ENCODE data around the gene ABHD17A. TPM values are rescaled to one million over a fixed set of nuclear protein-coding genes. Genes with fewer than 3 reads are reported as not detected.
"Not testable (repeated sequence)": the region's sequence is repeated elsewhere in the genome, so short reads cannot be mapped to it uniquely, and the experiment has no call there.

Gene ABHD17A
- total RNA-seq, 1 donor from 2014 or later = 48.4 TPM

DNA sequence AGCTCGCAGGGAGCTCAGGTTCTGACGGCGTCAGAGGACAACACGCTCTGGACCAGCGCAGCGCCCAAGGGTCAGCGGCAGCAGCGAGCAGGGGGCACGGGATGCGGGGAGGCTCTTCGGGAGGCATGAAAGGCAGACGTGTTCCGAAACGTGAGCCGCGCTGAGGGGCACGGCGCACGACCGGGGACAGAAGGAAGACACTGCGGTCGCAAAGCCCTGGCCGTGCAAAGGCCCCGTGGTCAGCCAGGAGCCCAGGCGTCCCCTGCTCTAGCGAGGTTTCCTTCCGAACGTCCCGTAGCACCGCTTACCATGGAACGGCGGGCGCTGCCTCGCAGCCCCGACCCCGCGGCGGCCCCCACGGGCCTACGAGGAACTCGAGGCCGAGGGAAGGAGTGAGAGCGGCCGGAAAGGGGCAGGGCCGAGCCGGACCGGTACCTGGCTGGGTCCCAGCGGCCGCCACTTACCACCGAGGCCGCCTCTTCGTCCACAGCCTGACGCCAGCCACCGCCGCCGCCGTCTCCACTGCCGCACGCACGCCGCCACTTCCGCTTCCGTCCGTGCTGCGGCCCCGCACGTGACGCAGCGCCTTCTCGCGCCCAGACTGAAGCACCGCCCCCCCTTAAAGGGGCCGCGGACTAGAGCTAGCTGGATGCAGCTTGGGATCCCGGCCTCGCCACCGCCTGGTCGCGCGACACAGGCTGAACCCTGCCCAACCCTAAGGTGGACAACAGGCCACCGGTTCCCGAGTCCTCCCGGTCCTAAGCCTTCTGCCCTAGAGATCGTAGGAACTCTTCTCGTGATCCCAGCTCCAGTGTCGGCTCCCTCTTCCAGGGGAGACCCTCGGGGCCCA is 9.4 kb downstream of the ABHD17A start:
- DNase-seq (ENCODE audit: low read depth) (peak; percentile 67), FAIRE-seq (no peak)
- peak overlapping the region; percentile 83 for H3K4me3 ChIP-seq (ENCODE audit: low read depth, low read length)
- no peak for TF ChIP-seq CTCF (IDR thresholded peaks at IDR 0.05; ENCODE audit: insufficient read depth, low read length, severe bottlenecking)
- H3K36me3 ChIP-seq (ENCODE audit: control insufficient read depth, insufficient read depth, low read length) = peaks cover 6% of the 10 kb centered on the region
- H3K27me3 ChIP-seq (ENCODE audit: control insufficient read depth, insufficient read depth, low read length) = no peaks in the 10 kb centered on the region

DNA sequence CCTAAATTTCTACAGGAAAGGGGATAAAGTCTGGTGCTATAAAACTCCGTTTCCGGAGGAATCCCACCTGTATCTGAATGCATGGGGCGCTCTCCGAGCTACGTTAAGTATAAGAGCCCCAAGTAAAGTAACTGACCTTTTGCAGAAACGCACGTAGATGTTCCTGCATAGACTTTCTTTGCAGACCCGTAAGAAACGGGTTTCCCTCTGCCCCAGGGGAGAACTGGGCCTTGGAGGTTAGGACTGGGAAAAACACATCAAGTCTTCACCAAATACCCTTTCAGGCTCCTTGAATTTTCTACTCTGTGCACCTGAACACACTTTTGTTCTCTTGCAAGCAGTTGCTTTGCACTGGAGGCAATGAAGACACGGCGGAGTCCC is 10.0 kb downstream of the ABHD17A start:
- peak overlapping the region; percentile 83 for H3K4me3 ChIP-seq (ENCODE audit: low read depth, low read length)
- H3K36me3 ChIP-seq (ENCODE audit: control insufficient read depth, insufficient read depth, low read length); DNase-seq (ENCODE audit: low read depth); H3K27me3 ChIP-seq (ENCODE audit: control insufficient read depth, insufficient read depth, low read length): not testable (repeated sequence)
- peak; percentile 58 for FAIRE-seq

DNA sequence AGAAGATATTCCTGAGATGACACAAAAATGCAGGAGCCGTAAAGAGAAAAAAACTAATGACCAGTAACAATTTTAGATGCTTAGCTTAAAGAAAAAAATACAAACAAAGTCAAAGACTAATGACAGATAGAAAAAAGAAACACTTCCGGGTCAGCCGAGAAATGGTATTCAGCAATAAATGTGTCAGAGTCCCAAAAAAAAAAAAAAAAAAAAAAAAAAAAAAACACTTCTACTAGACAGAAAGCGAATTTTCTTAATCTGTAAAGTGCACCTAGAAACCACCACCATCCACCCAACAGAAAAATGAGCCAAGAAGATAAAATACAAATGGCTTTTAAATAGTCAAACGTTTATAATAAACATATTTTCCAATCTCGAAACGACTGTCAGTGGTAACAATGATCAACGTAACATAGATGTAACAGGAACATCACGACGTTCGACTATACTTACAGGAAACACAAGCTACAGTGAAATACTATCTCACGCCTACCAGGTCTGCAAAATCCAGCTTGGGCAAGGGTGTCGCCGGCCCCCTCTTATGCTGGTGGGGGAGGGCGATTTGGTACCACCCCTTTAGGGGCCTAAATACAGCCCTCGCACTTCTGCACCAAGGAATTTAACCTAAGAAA is 10.6 kb downstream of the ABHD17A start:
- no peak for DNase-seq (ENCODE audit: low read depth)
- no peaks in the 10 kb centered on the region for H3K27me3 ChIP-seq (ENCODE audit: control insufficient read depth, insufficient read depth, low read length)
- H3K4me3 ChIP-seq (ENCODE audit: low read depth, low read length) = peak overlapping the region; percentile 83
- H3K36me3 ChIP-seq (ENCODE audit: control insufficient read depth, insufficient read depth, low read length) = no peaks in the 10 kb centered on the region
- FAIRE-seq = no peak
- TF ChIP-seq CTCF (IDR thresholded peaks at IDR 0.05; ENCODE audit: insufficient read depth, low read length, severe bottlenecking) = no peak

- FAIRE-seq = no peak
These were observed 11.5 kb downstream of the ABHD17A start for GRCh38 chr19:1873524-1874473.

DNA sequence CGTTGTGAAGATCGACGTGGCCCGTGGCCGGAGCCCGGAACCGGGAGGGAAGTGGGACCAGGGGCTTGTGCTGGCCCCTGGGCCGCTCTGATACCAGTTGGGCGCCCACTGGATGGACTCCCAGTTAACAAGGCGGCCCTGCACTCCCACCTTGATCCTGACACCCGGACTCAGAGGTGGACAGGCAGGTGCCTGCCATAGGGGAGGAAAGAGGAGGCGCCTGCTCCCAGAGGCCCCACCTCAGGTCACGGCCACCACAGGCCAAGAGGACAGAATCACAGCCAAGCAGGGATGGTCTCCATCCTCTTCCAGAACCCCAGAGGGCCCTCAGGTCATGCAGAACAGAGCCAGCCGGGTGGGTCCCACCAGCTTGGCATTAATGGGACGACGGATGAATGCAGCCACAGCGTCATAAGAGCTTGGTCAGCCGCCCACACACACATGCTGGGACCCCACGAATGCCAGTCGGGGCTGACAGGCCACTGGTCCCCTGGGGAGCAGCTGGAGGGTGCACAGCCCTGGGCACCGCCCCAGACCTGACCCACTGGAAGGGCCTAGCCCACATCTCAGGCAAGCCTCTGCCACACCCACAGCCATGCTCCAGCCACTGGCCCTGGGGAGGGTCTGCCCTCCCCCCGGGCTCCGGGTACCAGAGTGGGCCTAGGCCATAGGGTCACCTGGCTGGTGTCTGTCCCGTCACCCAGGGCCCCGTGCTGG is 12.3 kb downstream of the ABHD17A start:
- FAIRE-seq = no peak
- Histone ChIP-seq H3K36me3 (ENCODE audit: control insufficient read depth, insufficient read depth, low read length) (no peaks in the 10 kb centered on the region), H3K27me3 (ENCODE audit: control insufficient read depth, insufficient read depth, low read length) (no peaks in the 10 kb centered on the region), H3K4me3 (ENCODE audit: low read depth, low read length) (no peak overlapping the region)
- no peak for DNase-seq (ENCODE audit: low read depth)
- no peak for TF ChIP-seq CTCF (IDR thresholded peaks at IDR 0.05; ENCODE audit: insufficient read depth, low read length, severe bottlenecking)

More at GRCh38 chr19:1873524-1874473, 11.5 kb downstream of the ABHD17A start:
- no peaks in the 10 kb centered on the region for H3K36me3 ChIP-seq (ENCODE audit: control insufficient read depth, insufficient read depth, low read length)
- H3K4me3 ChIP-seq (ENCODE audit: low read depth, low read length) = no peak overlapping the region
- no peak for DNase-seq (ENCODE audit: low read depth)
- no peaks in the 10 kb centered on the region for H3K27me3 ChIP-seq (ENCODE audit: control insufficient read depth, insufficient read depth, low read length)
- no peak for TF ChIP-seq CTCF (IDR thresholded peaks at IDR 0.05; ENCODE audit: insufficient read depth, low read length, severe bottlenecking)
